Islet of Langerhans (tissue), 1 donor: ENCODE results near the gene PSD2.
"Not testable (repeated sequence)": the region's sequence is repeated elsewhere in the genome, so short reads cannot be mapped to it uniquely, and the experiment has no call there.

Experiments used
- FAIRE-seq: peaks from one replicate; lab custom pipeline; 2011; peaks lifted over from hg19 to GRCh38; lab: Jason Lieb, UNC

Gene PSD2

DNA sequence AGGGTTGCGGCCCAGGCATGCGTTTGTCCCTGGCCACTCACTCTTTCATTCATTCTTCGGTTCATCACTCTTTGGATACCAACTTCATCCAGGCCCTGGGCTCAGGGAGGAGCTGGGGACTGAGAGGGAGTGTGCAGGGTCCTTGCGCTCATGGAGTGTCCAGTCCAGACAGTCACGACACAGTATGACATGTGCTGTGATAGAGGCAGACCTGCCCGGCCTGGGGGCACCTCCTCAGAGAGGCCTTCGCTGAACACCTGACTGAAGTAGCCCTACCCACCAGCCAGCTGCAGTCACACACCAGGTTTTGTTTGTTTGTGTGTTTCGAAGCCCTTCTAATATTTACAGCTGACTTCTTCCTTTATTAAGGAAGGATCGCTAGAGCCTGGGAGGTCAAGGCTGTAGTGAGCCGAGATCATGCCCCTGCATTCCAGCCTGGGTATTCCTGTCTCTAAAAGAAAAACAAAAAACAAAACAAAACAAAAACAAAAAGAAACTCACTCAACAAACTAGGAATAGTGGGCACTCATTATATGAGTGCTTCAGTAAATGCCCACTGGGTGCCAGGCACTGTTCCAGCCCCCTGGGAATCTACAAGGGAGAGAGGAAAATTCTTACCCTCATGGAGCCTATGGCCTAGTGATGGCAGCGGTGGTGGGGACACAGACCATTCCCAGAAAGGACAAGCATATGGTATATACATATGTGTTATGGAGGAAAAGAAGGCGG lies 6.3 kb upstream of the PSD2 start:
- no peak for FAIRE-seq

DNA sequence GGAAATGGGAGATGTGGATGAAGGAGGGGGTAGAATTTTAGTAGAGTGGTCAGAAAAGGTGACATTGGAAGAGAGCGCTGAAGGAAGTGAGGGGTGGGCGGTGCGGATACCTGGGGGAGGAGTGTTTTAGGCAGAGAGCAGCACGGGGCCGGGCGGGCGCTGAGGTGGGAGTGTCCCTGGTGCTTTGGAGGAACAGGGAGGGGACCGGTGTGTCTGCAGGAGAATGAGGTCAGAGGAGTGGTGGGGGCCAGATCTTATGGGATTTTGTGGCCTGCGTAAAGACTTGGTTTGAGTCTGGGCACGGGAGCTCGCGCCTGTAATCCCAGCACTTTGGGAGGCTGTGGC lies 5.8 kb upstream of the PSD2 start:
- FAIRE-seq = no peak

DNA sequence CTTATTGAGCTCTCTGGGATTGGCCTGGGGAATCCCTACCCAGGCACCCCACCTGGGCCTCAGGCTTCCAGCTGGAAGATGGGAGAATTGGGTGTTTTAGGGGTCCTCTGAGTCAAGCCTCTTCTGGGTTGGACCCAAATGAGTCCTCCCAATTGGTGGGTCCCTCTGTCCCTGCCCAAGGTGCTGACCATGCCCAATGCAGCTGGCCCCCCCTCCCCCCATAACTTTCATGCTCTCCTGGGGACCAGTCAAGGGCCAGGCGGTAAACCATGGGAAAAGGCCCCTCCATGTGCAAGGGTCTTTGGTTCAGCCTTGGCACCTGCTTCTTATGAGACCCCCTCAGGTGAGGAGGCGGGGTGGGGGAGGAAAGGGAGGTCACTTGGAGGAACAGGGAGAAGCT lies 3.4 kb upstream of the PSD2 start:
- no peak for FAIRE-seq

DNA sequence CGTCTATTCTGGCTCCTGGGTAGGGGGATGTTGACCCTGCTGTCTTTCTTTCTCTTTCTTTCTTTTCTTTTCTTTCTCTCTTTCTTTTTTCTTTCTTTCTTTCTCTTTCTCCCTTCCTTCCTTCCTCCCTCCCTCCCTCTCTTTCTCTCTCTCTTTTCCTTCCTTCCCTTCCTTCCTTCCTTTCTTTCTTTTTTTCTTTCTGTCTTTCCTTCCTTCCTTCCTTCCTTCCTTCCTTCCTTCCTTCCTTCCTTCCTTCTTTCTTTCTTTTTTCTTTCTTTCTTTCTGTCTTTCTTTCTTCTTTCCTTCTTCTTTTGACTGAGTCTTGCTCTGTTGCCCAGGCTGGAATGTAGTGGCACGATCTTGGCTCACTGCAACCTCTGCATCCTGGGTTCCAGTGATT lies 3.0 kb upstream of the PSD2 start:
- FAIRE-seq = not testable (repeated sequence)

DNA sequence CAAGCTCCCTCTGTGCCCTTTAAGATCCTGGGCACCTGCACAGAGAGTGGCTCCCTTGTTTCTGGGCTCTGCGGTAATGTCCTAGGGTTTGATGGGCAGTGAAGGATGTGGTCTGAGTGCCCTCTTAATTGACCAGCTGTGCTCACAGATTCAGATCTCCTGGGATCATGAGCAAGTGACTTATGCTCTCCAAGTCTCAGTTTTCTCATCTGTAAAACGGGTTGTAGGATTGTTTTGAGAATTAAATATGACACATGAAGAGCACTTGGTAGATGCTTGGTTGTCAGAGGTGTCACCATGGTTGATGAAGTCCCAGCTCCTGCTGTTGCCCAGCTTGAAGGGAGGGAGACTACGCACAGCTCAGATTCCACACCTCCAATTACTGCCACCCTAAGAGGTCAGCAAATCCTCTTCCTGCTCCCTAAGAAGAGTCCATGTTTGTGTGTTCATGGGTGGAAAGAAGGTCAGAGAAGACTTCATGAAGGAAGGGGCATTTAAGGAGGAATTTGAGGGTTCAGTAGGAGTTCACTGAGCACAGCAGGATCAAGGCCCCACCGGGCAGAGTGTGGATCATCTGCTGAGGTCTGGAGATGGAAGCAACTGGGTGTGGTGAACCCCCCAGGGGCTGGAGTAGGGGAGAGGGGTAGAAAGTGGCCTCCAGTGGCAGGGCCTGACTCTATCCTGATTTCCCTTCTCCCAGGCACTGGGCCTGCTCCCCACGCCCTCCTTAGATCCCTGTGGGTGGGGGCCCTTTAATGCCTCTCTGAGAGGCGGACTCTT lies 1.4 kb upstream of the PSD2 start:
- FAIRE-seq = no peak

DNA sequence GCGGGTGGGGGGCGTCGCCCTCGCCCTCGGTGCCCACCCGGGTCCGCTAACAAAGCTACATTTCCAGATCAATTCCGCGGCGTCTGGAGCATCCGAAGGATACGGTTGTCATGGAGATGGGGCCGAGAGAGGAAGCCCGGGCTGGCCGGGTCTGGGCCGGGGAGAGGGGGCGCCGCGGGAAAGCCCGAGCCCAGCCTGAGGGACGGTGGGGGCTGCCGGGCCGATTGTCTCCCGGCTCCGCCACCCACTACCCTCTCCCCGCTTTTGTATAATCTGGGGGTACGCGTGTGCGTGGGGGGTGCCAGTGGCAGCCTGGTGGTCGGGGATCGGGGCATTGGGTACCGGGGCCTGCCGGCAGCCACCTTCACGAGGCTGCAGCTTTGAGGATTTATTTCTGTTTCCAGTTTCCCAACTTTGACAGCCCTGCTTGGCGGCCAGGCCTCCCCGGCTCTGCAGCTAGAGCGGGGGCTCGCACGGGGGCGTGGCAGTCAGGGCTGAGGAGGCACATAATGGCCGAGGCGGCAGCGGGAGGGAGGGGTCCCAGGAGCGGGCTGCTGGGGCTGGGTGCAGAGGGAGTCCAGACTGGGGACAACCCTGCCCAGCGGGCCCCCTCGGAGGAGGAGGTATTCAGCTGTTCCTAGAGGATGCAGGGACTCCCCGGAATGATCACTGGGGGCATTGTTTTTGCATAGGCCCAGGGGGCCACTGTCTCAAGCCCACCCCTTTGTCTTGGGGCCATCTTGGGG lies 626 bp downstream of the PSD2 start:
- FAIRE-seq = no peak

DNA sequence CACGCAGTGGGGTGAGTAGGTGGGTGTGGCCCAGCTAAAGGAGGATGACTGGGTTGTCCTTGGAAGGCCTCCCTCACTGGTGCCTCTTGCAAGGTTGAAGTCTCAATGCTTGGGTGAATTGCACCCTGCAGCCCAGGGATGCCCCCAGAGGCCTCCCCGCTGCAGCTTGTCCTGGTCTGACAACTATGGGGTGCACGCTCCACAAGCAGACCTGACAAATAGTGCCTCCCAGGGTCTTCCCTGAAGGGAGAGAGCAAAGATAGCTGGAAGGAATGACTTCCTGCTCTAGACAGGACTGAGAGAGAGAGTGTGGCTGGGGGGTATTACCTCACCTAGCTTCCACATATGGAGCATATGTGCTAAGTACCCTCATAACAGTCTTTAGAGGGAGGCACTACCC lies 1.7 kb downstream of the PSD2 start:
- no peak for FAIRE-seq

DNA sequence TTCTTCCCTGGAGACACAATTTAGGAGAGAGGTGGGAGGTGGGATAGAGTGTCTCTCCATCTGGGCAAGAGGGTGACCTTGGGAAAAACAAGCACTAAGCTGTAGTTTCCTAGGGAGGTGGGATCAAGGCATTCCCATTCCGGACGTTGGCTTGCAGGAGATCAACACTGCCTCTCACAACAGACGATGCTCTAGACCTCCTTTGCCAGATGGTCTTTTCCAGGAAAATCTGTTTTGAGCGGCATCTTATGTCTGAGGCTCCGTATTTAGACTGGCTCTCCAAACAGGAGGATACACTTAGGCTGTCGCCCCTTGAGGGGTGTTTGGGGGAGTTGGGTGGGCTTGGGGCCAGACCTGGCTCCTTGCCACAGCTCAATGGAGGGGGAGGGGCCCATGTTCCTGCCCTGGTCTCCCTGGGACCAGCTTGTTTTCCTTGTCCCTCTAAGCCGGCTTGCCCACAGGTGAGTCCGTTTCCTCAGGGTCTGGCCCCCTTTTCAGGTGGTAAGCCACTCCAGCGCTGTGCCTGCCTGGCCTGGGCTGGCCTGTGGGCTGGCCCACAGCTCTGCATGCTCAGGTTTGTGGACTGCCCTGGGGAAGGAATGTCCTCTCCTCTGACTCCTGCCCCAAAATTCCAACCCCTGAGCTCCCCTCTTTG lies 2.4 kb downstream of the PSD2 start:
- no peak for FAIRE-seq

DNA sequence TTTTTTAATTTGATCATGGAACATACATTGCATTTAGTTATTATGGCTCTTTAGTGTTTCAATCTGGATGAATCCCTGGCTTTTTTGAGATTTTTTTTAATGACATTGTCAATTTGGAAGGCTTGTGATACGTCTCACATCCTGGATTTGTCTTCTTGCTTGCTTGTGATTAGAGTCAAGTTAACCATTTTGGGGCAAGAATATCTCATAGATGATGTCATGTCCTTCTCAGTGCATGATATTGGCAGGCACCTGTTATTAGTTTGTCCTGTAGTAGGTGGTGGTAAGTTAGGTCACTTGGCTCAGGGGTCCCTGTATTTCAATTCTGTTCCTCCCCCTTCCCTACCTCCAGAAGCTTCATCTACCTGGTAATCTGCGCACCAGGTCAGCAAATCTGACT lies 3.3 kb downstream of the PSD2 start:
- no peak for FAIRE-seq

DNA sequence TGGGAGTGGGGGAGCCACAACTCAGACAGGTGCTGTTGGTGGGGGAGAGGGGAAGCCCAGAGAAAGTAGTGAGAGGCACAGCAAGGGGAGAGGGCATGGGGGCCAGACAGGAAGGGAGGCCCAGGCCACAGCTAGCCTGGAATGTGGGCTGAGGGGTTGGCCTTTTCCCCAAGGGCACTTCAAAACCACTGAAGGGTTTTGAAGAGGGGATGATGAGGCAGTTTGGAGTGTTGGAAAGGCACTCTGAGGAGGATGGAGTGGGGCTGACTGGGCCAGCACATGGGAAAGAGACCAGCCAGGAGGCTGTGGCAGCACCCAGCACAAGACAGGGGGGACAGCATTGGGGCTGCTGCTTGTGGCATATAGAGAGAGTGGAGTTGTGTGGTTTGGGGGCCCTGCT lies 3.8 kb downstream of the PSD2 start:
- no peak for FAIRE-seq

DNA sequence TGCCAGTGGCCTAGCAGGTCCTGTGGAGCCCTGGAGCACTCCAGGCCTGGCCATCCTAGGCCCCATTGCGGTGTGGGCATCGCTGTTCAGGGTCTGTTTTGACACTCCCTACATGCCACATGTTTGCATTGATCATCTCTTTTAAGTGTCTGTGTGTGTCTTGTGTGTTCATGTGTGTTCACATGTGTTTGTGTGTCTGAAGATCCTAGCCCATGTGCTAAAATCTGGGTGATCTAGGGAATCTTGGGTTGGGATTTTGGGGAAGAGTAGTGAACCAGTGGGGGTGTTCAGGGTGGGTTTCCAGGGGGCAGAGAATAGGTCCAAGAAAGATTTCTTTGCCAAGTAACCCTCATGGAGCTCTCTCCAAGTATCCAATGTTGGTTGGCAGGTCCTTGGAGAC lies 8.4 kb downstream of the PSD2 start:
- no peak for FAIRE-seq

DNA sequence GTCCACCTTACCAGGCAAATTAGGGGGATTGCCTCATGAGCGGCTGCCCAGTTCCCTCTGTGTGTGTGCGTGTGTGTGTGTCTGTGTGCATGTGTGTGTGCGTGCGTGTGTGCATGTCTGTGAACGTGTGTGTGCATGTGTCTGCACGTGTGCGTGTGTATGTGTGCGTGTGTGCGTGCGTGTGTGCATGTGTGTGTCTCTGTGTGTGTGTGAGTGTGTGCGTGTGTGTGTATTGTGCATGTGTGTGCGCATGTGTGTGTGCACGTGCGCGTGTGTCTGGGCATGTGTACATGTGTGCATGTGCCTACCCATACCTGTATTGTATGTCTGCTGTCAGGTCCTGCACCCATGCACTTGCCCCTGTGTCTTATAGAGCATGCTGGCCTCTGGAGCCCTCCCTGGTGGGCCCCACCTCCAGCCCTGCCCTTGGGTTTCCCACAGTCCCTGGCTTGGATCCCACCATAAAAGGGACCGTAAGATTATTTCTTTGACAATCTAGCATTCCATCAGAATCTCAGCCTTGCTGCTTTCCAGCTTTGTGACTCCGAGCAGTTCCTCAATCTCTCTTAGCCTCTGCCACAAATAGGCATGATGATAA lies 9.3 kb downstream of the PSD2 start:
- no peak for FAIRE-seq

DNA sequence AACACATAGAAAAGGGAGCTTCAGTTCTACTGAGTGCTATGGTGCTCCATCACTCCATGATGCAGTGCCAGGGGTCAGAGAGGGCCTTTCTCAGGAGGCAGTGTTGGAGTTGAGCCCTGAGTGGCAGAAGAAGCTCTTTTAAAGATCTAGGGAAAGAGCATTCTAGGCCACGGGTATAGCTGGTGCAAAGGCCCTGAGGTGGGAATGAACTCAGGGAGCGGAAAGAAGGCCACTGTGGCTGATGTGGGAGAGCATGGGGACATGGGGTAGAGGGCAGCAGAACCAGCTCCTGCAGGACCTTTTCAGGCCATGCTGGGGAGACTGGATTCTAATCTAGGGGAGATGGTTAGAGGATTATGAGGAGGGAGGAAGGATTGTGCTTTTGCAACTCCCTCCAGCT lies 9.9 kb downstream of the PSD2 start:
- no peak for FAIRE-seq

DNA sequence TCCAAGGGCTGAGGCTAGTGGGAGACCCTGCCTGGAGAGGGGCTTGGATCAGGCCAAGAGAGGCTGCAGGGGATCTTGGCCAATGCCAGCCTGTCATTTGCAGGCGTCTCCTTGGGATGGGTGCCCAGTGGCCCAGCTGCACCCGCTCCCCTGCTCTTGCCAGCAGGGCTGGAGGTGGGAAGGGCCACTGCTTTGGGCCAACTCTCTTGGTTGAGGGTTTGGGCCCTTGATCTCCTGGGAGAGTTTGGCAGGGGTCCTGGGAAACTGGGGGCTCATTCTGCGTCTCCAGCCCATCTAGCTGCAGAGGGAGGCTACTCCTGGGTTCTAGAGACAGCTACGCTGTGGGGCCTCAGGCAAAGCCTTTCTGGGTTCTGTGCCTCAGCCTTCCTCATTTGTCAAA lies 10.5 kb downstream of the PSD2 start:
- no peak for FAIRE-seq

DNA sequence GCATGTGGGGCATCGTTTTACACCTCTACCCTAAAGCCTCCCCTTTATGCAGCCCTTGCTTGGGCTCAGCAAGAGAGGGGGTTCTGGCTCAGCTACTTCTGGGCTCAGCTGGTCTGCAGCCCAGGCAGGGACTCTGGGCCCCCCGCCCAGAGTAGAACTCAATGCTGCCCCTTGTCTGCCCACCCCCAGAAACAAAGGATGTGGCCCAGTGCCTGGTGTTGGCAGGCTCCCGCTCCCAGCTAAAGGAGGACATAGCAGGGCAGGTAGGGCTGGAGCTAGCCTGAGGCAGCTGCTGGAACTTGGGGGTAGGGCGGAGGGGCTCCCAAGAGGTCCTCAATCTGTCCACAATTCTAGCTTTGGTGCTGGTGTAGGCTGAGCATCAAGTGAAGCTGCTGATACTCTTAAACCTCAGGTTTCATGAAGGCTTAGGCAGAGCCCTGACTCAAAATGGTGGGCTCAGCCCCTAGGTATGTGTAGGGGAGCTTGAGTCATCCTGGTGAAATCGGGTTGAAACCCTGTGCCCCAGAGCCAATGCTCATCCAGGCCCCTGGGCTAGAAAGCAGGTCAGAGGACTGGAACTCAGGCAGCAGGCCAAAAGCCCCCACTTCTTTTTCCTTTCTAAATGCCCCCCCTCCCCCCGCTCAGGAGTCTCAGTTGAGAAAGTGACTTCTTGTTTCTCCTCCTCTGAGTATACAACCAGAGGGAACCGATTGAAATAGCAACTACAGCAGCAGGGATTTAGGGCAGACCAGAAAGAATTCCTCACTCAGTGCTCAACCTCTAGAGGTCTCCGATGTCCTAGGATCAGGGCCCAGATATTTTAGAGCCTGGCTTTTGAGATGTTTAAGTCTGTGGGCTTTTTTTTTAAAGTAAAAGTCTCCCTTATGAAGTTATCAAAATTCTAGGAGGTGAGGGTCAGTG lies 11.4 kb downstream of the PSD2 start:
- no peak for FAIRE-seq

DNA sequence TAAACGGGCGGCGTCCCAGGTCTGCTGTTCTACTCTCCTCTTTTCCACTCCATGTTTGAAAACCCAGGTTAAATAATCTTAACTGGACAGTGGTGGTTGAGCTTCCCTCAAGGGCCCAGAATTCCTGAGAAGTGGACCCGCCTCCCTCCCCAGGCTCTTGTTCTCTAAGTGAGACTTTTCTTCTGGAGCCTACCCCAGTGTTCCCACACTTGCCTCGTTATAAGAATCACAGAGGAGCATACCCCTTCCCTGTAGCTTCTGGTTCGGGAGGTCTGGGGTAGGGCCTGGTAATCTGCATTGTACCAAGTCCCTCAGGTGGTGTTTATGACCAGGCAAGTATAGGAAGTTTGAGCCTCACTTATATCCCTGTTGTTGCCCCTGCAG lies 12.0 kb downstream of the PSD2 start:
- no peak for FAIRE-seq

DNA sequence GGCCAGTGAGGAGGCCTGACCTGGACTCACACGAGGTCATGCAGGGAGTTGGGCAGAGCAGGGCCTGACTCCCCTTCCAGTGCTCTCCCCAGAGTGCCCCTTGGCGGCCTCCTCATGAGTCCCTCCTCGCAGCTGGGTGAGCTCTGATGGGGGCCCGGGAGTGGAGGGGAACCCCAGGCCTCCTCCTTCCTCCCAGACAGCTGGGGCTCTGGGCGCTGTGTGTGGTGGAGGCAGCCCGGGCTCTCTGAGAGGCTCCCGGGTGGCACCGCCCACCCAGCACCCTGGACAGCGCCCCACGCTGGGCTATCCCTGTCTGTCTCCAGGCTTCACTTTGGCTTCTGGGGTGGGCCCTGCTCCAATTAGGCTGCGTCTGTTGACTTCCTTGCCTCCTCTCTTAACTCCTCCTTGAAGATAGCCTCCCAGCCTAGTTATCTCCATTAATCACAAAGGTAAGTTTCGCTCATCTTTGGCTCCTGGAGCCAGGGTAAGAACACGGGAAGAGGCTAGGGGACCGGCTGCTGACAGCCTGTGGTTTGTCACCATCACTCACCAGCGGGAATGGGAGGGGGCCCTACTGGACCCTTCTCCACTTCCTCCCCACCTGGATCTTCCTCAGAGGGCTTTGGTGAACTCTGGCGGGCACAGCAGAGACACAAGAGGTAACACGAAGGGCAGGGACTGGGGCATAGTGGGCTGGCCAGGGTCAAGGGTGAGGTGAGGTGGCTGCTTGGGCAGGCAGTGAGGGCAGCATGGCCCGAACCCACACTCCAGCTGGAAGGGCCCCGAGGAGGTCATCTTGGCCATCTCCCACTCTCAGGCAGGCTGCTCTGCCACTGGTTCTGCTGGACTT lies 13.1 kb downstream of the PSD2 start:
- no peak for FAIRE-seq

DNA sequence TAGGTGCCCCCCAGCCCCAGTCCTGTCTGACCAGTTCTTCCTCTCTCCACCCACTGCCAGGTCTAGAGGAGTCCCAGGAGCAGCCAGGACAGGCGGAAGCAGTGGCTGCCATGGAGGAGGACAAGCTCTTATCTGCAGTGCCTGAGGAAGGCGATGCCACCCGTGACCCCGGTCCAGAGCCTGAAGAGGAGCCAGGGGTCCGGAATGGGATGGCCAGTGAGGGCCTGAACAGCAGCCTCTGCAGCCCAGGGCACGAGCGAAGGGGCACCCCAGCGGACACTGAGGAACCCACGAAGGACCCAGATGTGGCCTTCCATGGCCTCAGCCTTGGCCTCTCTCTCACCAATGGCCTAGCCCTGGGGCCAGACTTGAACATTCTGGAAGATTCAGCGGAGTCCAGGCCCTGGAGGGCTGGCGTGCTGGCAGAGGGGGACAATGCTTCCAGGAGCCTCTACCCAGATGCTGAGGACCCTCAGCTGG lies 13.8 kb downstream of the PSD2 start:
- FAIRE-seq = no peak

DNA sequence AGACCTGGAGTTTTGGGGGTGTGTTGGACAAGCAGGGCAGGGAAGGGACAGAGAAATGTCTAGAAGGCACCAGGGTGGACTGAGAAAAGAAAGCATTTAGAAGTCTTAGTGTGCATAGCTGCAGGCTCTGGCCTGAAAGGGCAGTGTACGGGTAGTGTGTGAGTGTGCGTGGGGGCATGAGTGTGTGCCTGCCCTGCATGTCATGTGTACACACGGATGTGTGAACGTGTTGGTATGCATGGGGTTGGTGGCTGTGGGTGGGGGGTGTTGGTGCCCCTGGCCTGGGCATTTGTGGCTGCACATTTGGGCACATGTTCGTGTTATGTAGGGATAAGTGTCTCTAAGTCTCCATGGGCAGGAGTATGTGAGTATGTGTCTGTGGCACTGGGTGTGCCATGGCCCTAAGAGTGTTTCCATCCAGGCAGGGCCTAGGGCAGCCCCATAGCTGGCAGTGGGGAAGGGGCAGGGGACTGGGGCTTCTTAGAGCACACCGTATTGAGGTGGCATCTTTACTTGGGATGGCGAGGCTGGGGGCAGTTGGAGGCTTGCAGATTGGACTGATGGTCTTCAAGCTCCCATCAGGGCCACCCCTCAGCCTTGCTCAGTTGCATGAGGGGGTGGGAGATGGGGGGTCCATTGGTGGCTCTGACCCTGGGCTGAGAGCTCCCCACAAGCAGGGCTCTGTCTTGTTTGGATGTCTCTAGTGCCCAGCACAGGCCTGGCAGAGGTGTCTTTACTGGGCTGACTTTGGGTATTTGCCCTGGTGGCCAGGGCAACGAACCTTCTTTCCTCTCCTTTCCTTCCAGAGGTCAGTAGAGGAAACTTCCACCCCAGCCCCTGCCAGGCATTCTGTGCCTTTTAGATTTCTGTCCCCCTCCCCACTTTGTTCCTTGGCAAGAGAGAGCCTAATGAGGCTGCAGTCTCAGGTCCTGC lies 15.0 kb downstream of the PSD2 start:
- FAIRE-seq = no peak
